ENCODE data around the gene HDAC9.
A peak's percentile ranks its signal among the peaks of the same experiment; 100 is the strongest.
"Not testable (repeated sequence)": the region's sequence is repeated elsewhere in the genome, so short reads cannot be mapped to it uniquely, and the experiment has no call there.

The HDAC9 gene

GRCh38 chr7:19009936-19010280 is 514.4 kb downstream of the HDAC9 start:
- no peak for DNase-seq (ENCODE audit: low read depth, low spot score)
- H3K4me3 ChIP-seq (ENCODE audit: low read length): no peak overlapping the region

GRCh38 chr7:19011212-19011611 is 515.7 kb downstream of the HDAC9 start:
- no peak overlapping the region for H3K4me3 ChIP-seq (ENCODE audit: low read length)

GRCh38 chr7:19015098-19015497 is 519.5 kb downstream of the HDAC9 start:
- DNase-seq (ENCODE audit: low read depth, low spot score): no peak
- no peak overlapping the region for H3K4me3 ChIP-seq (ENCODE audit: low read length)

More at GRCh38 chr7:19011212-19011611, 515.7 kb downstream of the HDAC9 start:
- no peak for DNase-seq (ENCODE audit: low read depth, low spot score)

- no peak for DNase-seq (ENCODE audit: low read depth, low spot score)
- H3K4me3 ChIP-seq (ENCODE audit: low read length): no peak overlapping the region
Observed at GRCh38 chr7:19016140-19016539, 520.6 kb downstream of the HDAC9 start.

- no peak overlapping the region for H3K4me3 ChIP-seq (ENCODE audit: low read length)
- no peak for DNase-seq (ENCODE audit: low read depth, low spot score)
Observed at GRCh38 chr7:19017374-19017773, 521.8 kb downstream of the HDAC9 start.

- DNase-seq (ENCODE audit: low read depth, low spot score): no peak
- no peak overlapping the region for H3K4me3 ChIP-seq (ENCODE audit: low read length)
Observed at GRCh38 chr7:19020062-19020461, 524.5 kb downstream of the HDAC9 start.

GRCh38 chr7:19020711-19021110 is 525.2 kb downstream of the HDAC9 start:
- no peak for DNase-seq (ENCODE audit: low read depth, low spot score)
- H3K4me3 ChIP-seq (ENCODE audit: low read length): no peak overlapping the region

- no peak overlapping the region for H3K4me3 ChIP-seq (ENCODE audit: low read length)
- DNase-seq (ENCODE audit: low read depth, low spot score): no peak
Observed at GRCh38 chr7:19023477-19023876, 527.9 kb downstream of the HDAC9 start.

- no peak for DNase-seq (ENCODE audit: low read depth, low spot score)
- H3K4me3 ChIP-seq (ENCODE audit: low read length): no peak overlapping the region
Observed at GRCh38 chr7:19024261-19024660, 528.7 kb downstream of the HDAC9 start.

GRCh38 chr7:19026888-19027287 is 531.3 kb downstream of the HDAC9 start:
- DNase-seq (ENCODE audit: low read depth, low spot score): no peak
- H3K4me3 ChIP-seq (ENCODE audit: low read length): no peak overlapping the region

- no peak for DNase-seq (ENCODE audit: low read depth, low spot score)
Observed at GRCh38 chr7:19030281-19030680, 534.7 kb downstream of the HDAC9 start.

GRCh38 chr7:19032942-19033341 is 537.4 kb downstream of the HDAC9 start:
- not testable (repeated sequence) for DNase-seq (ENCODE audit: low read depth, low spot score); H3K4me3 ChIP-seq (ENCODE audit: low read length)

More at GRCh38 chr7:19030281-19030680, 534.7 kb downstream of the HDAC9 start:
- H3K4me3 ChIP-seq (ENCODE audit: low read length): no peak overlapping the region

- H3K4me3 ChIP-seq (ENCODE audit: low read length): no peak overlapping the region
- peak; percentile 32 for DNase-seq (ENCODE audit: low read depth, low spot score)
Observed at GRCh38 chr7:19051767-19052375, 556.3 kb downstream of the HDAC9 start.
